ENCODE results near the gene SETD7.

The SETD7 gene

GRCh38 chr4:139593091-139593564, 37.1 kb upstream of the SETD7 start:
- no peaks in the 10 kb centered on the region for H3K4me1 ChIP-seq (ENCODE audit: control insufficient read depth, low read depth, low read length)
- no peak overlapping the region for H3K9ac ChIP-seq (ENCODE audit: low read length)
- no peak overlapping the region for H3K27ac ChIP-seq (ENCODE audit: low read length)
- no peaks in the 10 kb centered on the region for H3K36me3 ChIP-seq (ENCODE audit: control insufficient read depth, low read depth, low read length)
- no peak overlapping the region for H3K4me3 ChIP-seq (ENCODE audit: low read length)
- no peaks in the 10 kb centered on the region for H3K9me3 ChIP-seq (ENCODE audit: control insufficient read depth, low read depth, low read length)
- no peaks in the 10 kb centered on the region for H3K27me3 ChIP-seq (ENCODE audit: control insufficient read depth, insufficient read depth, low read length)

DNA sequence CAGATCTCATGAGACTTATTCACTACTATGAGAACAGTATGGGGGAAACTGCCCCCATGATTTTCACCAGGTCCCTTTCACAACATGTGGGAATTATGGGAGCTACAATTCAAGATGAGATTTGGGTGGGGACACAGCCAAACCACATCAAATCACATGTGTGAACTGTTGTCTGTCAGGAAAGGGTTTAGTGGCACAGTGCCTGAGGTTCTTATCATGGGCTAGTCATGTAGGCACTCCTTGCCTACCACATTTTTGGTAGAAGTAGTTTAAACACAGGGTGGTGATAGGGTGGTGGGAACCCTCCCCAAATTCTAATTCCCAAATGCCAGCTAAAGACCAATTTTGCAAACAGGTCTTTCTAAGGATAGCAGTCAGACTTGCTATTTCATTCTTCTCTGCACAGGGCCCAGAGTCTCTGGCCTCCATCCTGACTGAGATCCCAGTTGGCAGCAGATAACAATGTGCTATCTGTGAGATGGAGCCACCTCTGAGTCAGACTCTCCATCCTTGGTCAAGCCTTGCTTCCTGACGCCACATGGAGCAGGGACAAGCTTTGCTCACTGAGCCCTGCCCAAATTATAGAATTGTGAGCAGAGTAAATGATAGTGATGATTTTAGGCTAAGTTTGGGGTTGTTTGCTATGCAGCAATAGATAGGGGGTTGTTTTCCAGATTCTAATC, 33.5 kb upstream of the SETD7 start:
- no peaks in the 10 kb centered on the region for H3K4me1 ChIP-seq (ENCODE audit: control insufficient read depth, low read depth, low read length)
- H3K4me3 ChIP-seq (ENCODE audit: low read length) = no peak overlapping the region
- no peaks in the 10 kb centered on the region for H3K27me3 ChIP-seq (ENCODE audit: control insufficient read depth, insufficient read depth, low read length)
- no peaks in the 10 kb centered on the region for H3K9me3 ChIP-seq (ENCODE audit: control insufficient read depth, low read depth, low read length)
- H3K9ac ChIP-seq (ENCODE audit: low read length) = no peak overlapping the region
- H3K36me3 ChIP-seq (ENCODE audit: control insufficient read depth, low read depth, low read length) = no peaks in the 10 kb centered on the region
- no peak overlapping the region for H3K27ac ChIP-seq (ENCODE audit: low read length)

GRCh38 chr4:139587446-139587845, 31.4 kb upstream of the SETD7 start:
- Histone ChIP-seq H3K4me1 (ENCODE audit: control insufficient read depth, low read depth, low read length) (no peaks in the 10 kb centered on the region), H3K9me3 (ENCODE audit: control insufficient read depth, low read depth, low read length) (no peaks in the 10 kb centered on the region)

DNA sequence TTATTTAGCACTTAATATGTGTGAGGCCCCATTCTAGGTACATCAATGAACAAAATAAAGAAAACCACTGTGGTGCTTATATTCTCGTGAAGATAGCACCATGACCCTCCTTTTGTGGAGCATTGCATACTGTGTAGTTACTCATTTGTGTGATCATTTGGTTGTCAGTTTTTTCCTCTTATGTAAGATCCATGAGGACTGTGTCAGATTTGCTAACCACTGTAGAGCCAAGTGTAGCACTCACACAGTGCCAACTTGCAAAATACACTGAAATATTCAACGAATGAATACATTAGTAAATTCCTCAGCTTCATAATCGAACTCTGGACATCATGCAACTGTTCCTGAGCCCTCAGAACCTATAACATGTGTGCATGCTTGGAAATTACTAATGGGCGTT, 29.5 kb upstream of the SETD7 start:
- Histone ChIP-seq H3K27ac (ENCODE audit: low read length) (no peak overlapping the region), H3K9ac (ENCODE audit: low read length) (no peak overlapping the region), H3K4me3 (ENCODE audit: low read length) (no peak overlapping the region), H3K9me3 (ENCODE audit: control insufficient read depth, low read depth, low read length) (no peaks in the 10 kb centered on the region), H3K36me3 (ENCODE audit: control insufficient read depth, low read depth, low read length) (no peaks in the 10 kb centered on the region), H3K4me1 (ENCODE audit: control insufficient read depth, low read depth, low read length) (no peaks in the 10 kb centered on the region), H3K27me3 (ENCODE audit: control insufficient read depth, insufficient read depth, low read length) (peaks cover under 1% of the 10 kb centered on the region)

More at GRCh38 chr4:139587446-139587845, 31.4 kb upstream of the SETD7 start:
- H3K36me3 ChIP-seq (ENCODE audit: control insufficient read depth, low read depth, low read length) = no peaks in the 10 kb centered on the region
- no peak overlapping the region for H3K27ac ChIP-seq (ENCODE audit: low read length)
- no peak overlapping the region for H3K4me3 ChIP-seq (ENCODE audit: low read length)
- no peak overlapping the region for H3K9ac ChIP-seq (ENCODE audit: low read length)
- no peaks in the 10 kb centered on the region for H3K27me3 ChIP-seq (ENCODE audit: control insufficient read depth, insufficient read depth, low read length)

DNA sequence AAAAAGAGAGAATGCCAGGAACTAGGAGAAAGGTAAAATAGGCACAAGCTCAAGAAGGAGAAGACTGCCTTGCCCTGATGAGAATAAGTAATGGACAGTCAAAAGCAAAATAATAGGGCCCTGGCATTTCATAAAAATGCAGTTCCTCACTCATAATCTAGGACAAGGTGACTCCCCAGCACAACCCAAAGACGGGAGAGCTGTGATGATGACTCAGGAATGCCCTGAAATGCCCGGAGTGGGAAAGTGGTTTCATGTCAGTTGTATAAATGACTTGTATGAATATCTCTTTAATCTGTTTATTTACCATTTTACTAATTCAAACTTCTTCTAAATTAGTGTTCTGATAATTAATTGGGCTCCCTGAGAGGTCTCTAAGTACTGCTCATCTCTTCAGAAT, 28.8 kb upstream of the SETD7 start:
- Histone ChIP-seq H3K27ac (ENCODE audit: low read length) (no peak overlapping the region), H3K9me3 (ENCODE audit: control insufficient read depth, low read depth, low read length) (no peaks in the 10 kb centered on the region), H3K4me3 (ENCODE audit: low read length) (no peak overlapping the region), H3K9ac (ENCODE audit: low read length) (no peak overlapping the region), H3K27me3 (ENCODE audit: control insufficient read depth, insufficient read depth, low read length) (peaks cover 7% of the 10 kb centered on the region), H3K4me1 (ENCODE audit: control insufficient read depth, low read depth, low read length) (no peaks in the 10 kb centered on the region), H3K36me3 (ENCODE audit: control insufficient read depth, low read depth, low read length) (no peaks in the 10 kb centered on the region)

DNA sequence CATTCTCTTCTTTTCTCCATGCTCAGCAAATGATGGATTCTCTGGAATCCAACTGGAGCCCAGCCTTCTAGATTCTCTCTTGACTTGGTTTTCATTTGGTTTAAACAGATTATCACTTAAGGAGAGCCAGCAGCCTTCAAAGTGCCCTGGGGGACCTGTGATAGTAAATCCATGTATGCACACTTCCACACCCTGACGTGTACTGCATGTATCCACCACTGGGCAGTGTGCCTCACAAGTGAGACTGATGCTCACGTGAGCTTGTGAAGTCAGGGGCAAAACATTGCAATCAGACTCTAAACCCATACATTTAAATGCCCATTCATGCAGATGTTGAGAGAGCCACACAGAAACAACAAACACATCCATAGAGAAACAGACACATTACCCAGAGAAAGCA, 28.0 kb upstream of the SETD7 start:
- Histone ChIP-seq H3K9ac (ENCODE audit: low read length) (no peak overlapping the region), H3K4me1 (ENCODE audit: control insufficient read depth, low read depth, low read length) (no peaks in the 10 kb centered on the region), H3K9me3 (ENCODE audit: control insufficient read depth, low read depth, low read length) (no peaks in the 10 kb centered on the region), H3K27me3 (ENCODE audit: control insufficient read depth, insufficient read depth, low read length) (peaks cover 8% of the 10 kb centered on the region), H3K4me3 (ENCODE audit: low read length) (no peak overlapping the region), H3K27ac (ENCODE audit: low read length) (no peak overlapping the region), H3K36me3 (ENCODE audit: control insufficient read depth, low read depth, low read length) (no peaks in the 10 kb centered on the region)

DNA sequence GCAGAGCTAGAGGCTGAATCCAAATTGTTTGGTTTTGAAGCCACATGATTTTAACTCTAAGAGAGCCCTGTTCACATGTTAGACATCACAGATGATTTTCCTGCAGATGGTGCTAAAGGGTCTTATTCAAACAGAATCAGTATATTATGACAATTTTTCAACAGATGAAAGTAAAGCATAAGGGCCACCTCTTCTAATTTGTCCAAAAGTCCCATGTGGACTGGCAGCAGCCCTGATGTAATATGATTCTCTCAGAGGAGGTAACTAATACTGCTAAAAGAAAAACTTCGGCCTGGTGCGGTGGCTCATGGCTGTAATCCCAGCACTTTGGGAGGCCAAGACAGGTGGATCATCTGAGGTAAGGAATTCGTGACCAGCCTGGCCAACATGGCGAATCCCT, 26.0 kb upstream of the SETD7 start:
- H3K9me3 ChIP-seq (ENCODE audit: control insufficient read depth, low read depth, low read length) = no peaks in the 10 kb centered on the region
- H3K4me1 ChIP-seq (ENCODE audit: control insufficient read depth, low read depth, low read length) = peaks cover 7% of the 10 kb centered on the region
- no peak overlapping the region for H3K27ac ChIP-seq (ENCODE audit: low read length)
- H3K4me3 ChIP-seq (ENCODE audit: low read length) = no peak overlapping the region
- H3K27me3 ChIP-seq (ENCODE audit: control insufficient read depth, insufficient read depth, low read length) = peaks cover 12% of the 10 kb centered on the region
- no peak overlapping the region for H3K9ac ChIP-seq (ENCODE audit: low read length)
- no peaks in the 10 kb centered on the region for H3K36me3 ChIP-seq (ENCODE audit: control insufficient read depth, low read depth, low read length)

GRCh38 chr4:139581096-139581495, 25.1 kb upstream of the SETD7 start:
- Histone ChIP-seq H3K9me3 (ENCODE audit: control insufficient read depth, low read depth, low read length) (no peaks in the 10 kb centered on the region), H3K9ac (ENCODE audit: low read length) (no peak overlapping the region), H3K27ac (ENCODE audit: low read length) (no peak overlapping the region), H3K4me1 (ENCODE audit: control insufficient read depth, low read depth, low read length) (peaks cover 7% of the 10 kb centered on the region), H3K36me3 (ENCODE audit: control insufficient read depth, low read depth, low read length) (no peaks in the 10 kb centered on the region), H3K27me3 (ENCODE audit: control insufficient read depth, insufficient read depth, low read length) (peaks cover 12% of the 10 kb centered on the region), H3K4me3 (ENCODE audit: low read length) (no peak overlapping the region)

DNA sequence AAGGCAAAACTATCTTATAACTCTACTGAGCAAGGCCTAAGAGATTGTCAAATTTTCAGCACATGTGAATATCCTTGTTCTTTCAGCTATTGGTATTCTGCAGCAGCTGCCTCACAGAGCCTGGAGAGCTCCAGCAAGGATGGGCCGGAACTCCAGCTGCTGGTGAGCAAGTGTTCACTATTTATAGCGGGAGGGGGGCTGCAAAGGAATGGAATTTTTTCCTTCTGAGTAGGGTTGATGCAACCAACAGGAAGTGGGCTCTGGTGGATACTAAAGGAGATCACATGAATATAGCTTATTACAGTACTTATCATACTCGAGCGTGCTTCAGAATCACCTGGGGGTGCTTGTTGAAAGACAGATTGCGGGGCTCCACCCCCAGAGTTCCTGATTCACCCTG, 20.2 kb upstream of the SETD7 start:
- no peak overlapping the region for H3K4me3 ChIP-seq (ENCODE audit: low read length)
- no peaks in the 10 kb centered on the region for H3K9me3 ChIP-seq (ENCODE audit: control insufficient read depth, low read depth, low read length)
- H3K9ac ChIP-seq (ENCODE audit: low read length) = no peak overlapping the region
- H3K4me1 ChIP-seq (ENCODE audit: control insufficient read depth, low read depth, low read length) = peaks cover 7% of the 10 kb centered on the region
- H3K27me3 ChIP-seq (ENCODE audit: control insufficient read depth, insufficient read depth, low read length) = peaks cover 12% of the 10 kb centered on the region
- no peaks in the 10 kb centered on the region for H3K36me3 ChIP-seq (ENCODE audit: control insufficient read depth, low read depth, low read length)
- H3K27ac ChIP-seq (ENCODE audit: low read length) = no peak overlapping the region

DNA sequence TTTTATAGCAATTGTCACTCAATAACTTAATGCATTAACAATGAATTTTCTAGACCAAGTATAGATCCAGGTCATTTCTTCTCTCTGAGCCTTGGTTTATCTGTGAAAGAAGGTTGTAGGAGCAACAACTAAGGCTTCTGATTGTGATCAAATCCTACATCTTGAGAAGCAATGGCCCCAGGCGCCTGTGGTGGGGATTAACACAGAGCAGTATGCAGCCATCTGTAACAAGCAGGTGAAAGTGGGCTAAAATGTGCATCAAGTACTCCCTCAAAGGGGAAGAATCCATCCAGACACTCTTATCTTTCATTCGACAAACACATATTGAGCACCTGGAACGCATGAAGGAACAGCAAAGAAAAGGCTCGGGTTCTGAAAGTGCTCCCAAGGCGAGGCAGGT, 19.1 kb upstream of the SETD7 start:
- Histone ChIP-seq H3K27me3 (ENCODE audit: control insufficient read depth, insufficient read depth, low read length) (peaks cover 8% of the 10 kb centered on the region), H3K36me3 (ENCODE audit: control insufficient read depth, low read depth, low read length) (no peaks in the 10 kb centered on the region), H3K27ac (ENCODE audit: low read length) (no peak overlapping the region), H3K4me3 (ENCODE audit: low read length) (no peak overlapping the region), H3K9me3 (ENCODE audit: control insufficient read depth, low read depth, low read length) (no peaks in the 10 kb centered on the region), H3K4me1 (ENCODE audit: control insufficient read depth, low read depth, low read length) (peaks cover 7% of the 10 kb centered on the region), H3K9ac (ENCODE audit: low read length) (no peak overlapping the region)

DNA sequence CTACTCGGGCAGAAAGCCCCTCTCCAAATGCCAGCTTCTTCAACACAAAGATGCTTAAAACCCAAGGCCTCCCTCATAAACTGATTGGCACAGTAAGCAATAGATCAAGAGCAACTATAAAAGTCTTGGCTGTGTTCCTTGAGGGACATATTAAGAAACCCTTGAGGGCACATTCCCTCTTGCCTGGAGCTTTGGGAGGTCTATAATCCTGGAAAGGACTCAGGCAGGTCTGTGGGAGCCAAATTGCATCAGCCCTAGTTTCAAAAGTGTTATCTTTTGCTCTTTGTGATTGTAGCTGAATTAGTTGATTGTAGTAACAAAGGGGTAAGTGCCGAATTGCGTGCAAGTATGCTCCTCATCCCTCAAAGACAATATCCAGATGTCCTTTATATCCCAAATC, 18.6 kb upstream of the SETD7 start:
- Histone ChIP-seq H3K4me1 (ENCODE audit: control insufficient read depth, low read depth, low read length) (peaks cover 7% of the 10 kb centered on the region), H3K27me3 (ENCODE audit: control insufficient read depth, insufficient read depth, low read length) (peaks cover 4% of the 10 kb centered on the region), H3K4me3 (ENCODE audit: low read length) (no peak overlapping the region), H3K9me3 (ENCODE audit: control insufficient read depth, low read depth, low read length) (no peaks in the 10 kb centered on the region), H3K36me3 (ENCODE audit: control insufficient read depth, low read depth, low read length) (no peaks in the 10 kb centered on the region), H3K9ac (ENCODE audit: low read length) (no peak overlapping the region), H3K27ac (ENCODE audit: low read length) (no peak overlapping the region)

DNA sequence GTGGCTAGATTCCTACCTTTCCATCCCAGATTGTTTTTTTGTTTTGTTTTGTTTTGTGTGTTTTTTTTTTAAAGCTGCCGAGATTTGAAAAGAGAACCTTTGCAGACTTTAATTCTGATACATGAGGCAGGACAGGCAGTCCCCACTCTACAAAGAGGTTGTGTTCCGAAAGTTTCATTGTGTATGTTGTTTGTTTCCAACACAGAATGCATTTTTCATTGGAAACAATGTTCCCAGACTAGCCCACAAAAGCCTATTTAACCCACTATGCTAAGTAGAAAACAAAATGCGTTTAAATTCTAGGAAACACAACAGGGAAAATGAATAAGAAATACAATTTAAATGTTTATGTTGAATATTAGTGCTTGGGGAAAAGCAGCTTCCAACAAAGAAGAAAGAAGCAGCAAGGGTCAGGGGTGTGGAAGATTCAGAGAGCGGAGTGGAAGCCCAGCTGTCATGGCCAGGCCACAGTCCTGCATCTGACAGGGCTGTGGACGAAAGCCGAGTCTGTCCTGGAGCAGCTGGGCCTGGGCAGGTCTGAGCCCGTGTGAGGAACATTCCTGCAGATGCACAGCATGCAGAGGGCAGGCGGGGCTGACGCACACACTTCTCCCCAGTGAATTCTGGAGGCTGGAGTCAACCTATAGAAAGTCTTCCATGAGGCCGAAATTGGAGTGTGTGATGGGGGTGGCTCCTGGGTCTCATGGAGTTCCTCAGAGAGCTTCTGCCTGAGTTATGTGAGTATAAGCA, 12.4 kb upstream of the SETD7 start:
- Histone ChIP-seq H3K27me3 (ENCODE audit: control insufficient read depth, insufficient read depth, low read length) (no peaks in the 10 kb centered on the region), H3K9me3 (ENCODE audit: control insufficient read depth, low read depth, low read length) (no peaks in the 10 kb centered on the region), H3K9ac (ENCODE audit: low read length) (no peak overlapping the region), H3K36me3 (ENCODE audit: control insufficient read depth, low read depth, low read length) (no peaks in the 10 kb centered on the region), H3K4me1 (ENCODE audit: control insufficient read depth, low read depth, low read length) (no peaks in the 10 kb centered on the region), H3K4me3 (ENCODE audit: low read length) (no peak overlapping the region), H3K27ac (ENCODE audit: low read length) (no peak overlapping the region)

Measured in iPS-18a (cell line).